Vagina (tissue), 2 donors: ENCODE measurements around the gene ERMAP.

Experiments
- CTCF ChIP-seq, 3 experiments: fragments of 450-650 bp in 2 of 3; fragments of 200-600 bp in 1 of 3; sonication (generic) in 1 of 3; IDR thresholded peaks; one replicate each; pipeline ENCODE4 v1.5.1; 2017 to 2019; ENCODE audit warnings: antibody characterized with exemption in 3 of 3, mild to moderate bottlenecking in 2 of 3, moderate library complexity in 2 of 3
- POLR2A ChIP-seq, 2 donors: fragments of 450-650 bp; IDR thresholded peaks; one replicate each; pipeline ENCODE4 v1.6.1; 2017; ENCODE audit warnings: antibody characterized with exemption in 2 of 2, mild to moderate bottlenecking in 2 of 2, moderate library complexity in 2 of 2
- POLR2AphosphoS5 ChIP-seq, 2 donors: sonication (generic); formaldehyde crosslinking; IDR thresholded peaks; one replicate each; pipeline ENCODE4 v1.9.0; 2017; ENCODE audit warnings: antibody characterized with exemption in 2 of 2, mild to moderate bottlenecking in 2 of 2, low read depth in 1 of 2; ENCODE audit not compliant: insufficient read depth in 1 of 2

GRCh38 chr1:42886046-42886739 lies 69.3 kb downstream of the ERMAP start:
- TF ChIP-seq CTCF (IDR thresholded peaks at IDR 0.05) (no peak), POLR2A (IDR thresholded peaks at IDR 0.05) (no peak), POLR2AphosphoS5 (IDR thresholded peaks at IDR 0.05; ENCODE audit: insufficient read depth in 1 of 2, low read depth in 1 of 2) (no peak)
